DMS79 (cell line): ENCODE data around the gene ALDH5A1.
"Not testable (repeated sequence)": the region's sequence is repeated elsewhere in the genome, so short reads cannot be mapped to it uniquely, and the experiment has no call there.

Experiments
- DNase-seq: peaks from one replicate; lab custom pipeline; 2025; lab: John Stamatoyannopoulos, UW

Gene ALDH5A1

GRCh38 chr6:24486065-24486464, 8.7 kb upstream of the ALDH5A1 start:
- no peak for DNase-seq

GRCh38 chr6:24489470-24489869, 5.3 kb upstream of the ALDH5A1 start, which contains the start of gene GPLD1:
Gene GPLD1, minus strand, starts transcription at chr6:24489578. Its CDS starts 67 bp downstream, at chr6:24489511.
- DNase-seq: no peak

GRCh38 chr6:24489881-24490280, 4.9 kb upstream of the ALDH5A1 start:
- no peak for DNase-seq

- DNase-seq: no peak
Measured at GRCh38 chr6:24490948-24491347, 3.8 kb upstream of the ALDH5A1 start.

- no peak for DNase-seq
Measured at GRCh38 chr6:24492475-24492874, 2.3 kb upstream of the ALDH5A1 start.

GRCh38 chr6:24493945-24494820, 586 bp upstream of the ALDH5A1 start:
- no peak for DNase-seq

GRCh38 chr6:24497254-24497970, 2.6 kb downstream of the ALDH5A1 start:
- DNase-seq: no peak

GRCh38 chr6:24500683-24501082, 5.9 kb downstream of the ALDH5A1 start:
- DNase-seq: no peak

- DNase-seq: no peak
Measured at GRCh38 chr6:24501374-24501773, 6.6 kb downstream of the ALDH5A1 start.

GRCh38 chr6:24501914-24502313, 7.1 kb downstream of the ALDH5A1 start:
- no peak for DNase-seq

GRCh38 chr6:24504287-24504648, 9.5 kb downstream of the ALDH5A1 start:
- DNase-seq: no peak

- DNase-seq: no peak
Measured at GRCh38 chr6:24504649-24505586, 10.1 kb downstream of the ALDH5A1 start.

- no peak for DNase-seq
Measured at GRCh38 chr6:24506814-24507520, 12.2 kb downstream of the ALDH5A1 start.

GRCh38 chr6:24511976-24512375, 17.2 kb downstream of the ALDH5A1 start:
- DNase-seq: not testable (repeated sequence)

GRCh38 chr6:24513602-24514001, 18.8 kb downstream of the ALDH5A1 start:
- DNase-seq: no peak

- DNase-seq: no peak
Measured at GRCh38 chr6:24517659-24518543, 23.1 kb downstream of the ALDH5A1 start.

- no peak for DNase-seq
Measured at GRCh38 chr6:24520929-24521546, 26.3 kb downstream of the ALDH5A1 start.

GRCh38 chr6:24522228-24523176, 27.7 kb downstream of the ALDH5A1 start:
- peak; percentile 97 for DNase-seq

- no peak for DNase-seq
Measured at GRCh38 chr6:24524329-24524728, 29.6 kb downstream of the ALDH5A1 start.
